Activated T-helper 2 cell treated with anti-CD3 and anti-CD28 coated beads, Interferon-gamma antibody, Interleukin-2, Interleukin-4, amounts not matched to agents 10 μg/mL and 5 μg/mL and 100 μg/mL, durations not matched to agents 14 hours and 24 hours and 36 hours (primary cell): Measurements from ENCODE around the gene ZNF581. TPM values are rescaled to one million over a fixed set of nuclear protein-coding genes. Genes with fewer than 3 reads are reported as not detected.
A peak's percentile ranks its signal among the peaks of the same experiment; 100 is the strongest.

Experiments
- DNase-seq: peaks from one replicate; pipeline ENCODE4 v3.0.0; 2021; ENCODE audit warnings: low spot score
- H3K27ac Mint-ChIP-seq: one replicate; pipeline ENCODE4 v1.8.0; 2021; ENCODE audit warnings: mixed read lengths
- H3K27me3 Mint-ChIP-seq: one replicate; pipeline ENCODE4 v1.8.0; 2021; ENCODE audit warnings: low read depth, mixed read lengths
- H3K36me3 Mint-ChIP-seq: one replicate; pipeline ENCODE4 v1.8.0; 2021; ENCODE audit warnings: low read depth, mixed read lengths
- H3K4me1 Mint-ChIP-seq: one replicate; pipeline ENCODE4 v1.8.0; 2021; ENCODE audit warnings: low read depth, mixed read lengths
- H3K4me3 Mint-ChIP-seq: one replicate; pipeline ENCODE4 v1.8.0; 2021; ENCODE audit warnings: low read depth, mild to moderate bottlenecking, moderate library complexity, mixed read lengths
- H3K9me3 Mint-ChIP-seq: one replicate; pipeline ENCODE4 v1.8.0; 2021; ENCODE audit warnings: mixed read lengths
- intact Hi-C: fragments of 100-400 bp; cut with micrococcal nuclease; formaldehyde crosslinking; loops from one replicate; pipeline ENCODE4 v1.15.1; 2023
- total RNA-seq: library from RNA; stranded (reverse); gene quantifications from 2 replicates; pipeline ENCODE4 v1.2.3, GENCODE V29; 2022

Gene ZNF581
- total RNA-seq, 1 donor from 2014 or later, result 26.6 TPM

- no peaks in the 10 kb centered on the region for H3K9me3 Mint-ChIP-seq
- intact Hi-C loops, result loop anchor here (5.0 to 10.0 kb wide), 3 partner anchors 37 to 385 kb away; partner anchors contain the start of genes EPN1, PPP6R1 and RPL28
- H3K4me3 Mint-ChIP-seq, result peak overlapping the region; percentile 78
- H3K36me3 Mint-ChIP-seq, result peaks cover 66% of the 10 kb centered on the region
- H3K27me3 Mint-ChIP-seq, result no peaks in the 10 kb centered on the region
- peak; percentile 63 for DNase-seq
- H3K4me1 Mint-ChIP-seq, result peaks cover 45% of the 10 kb centered on the region
- peak overlapping the region; percentile 84 for H3K27ac Mint-ChIP-seq
Observed at GRCh38 chr19:55640043-55640576, 3.3 kb upstream of the ZNF581 start.

- Mint-ChIP-seq H3K36me3 (peaks cover 67% of the 10 kb centered on the region), H3K9me3 (no peaks in the 10 kb centered on the region), H3K4me1 (peaks cover 46% of the 10 kb centered on the region), H3K27me3 (no peaks in the 10 kb centered on the region), H3K27ac (peak within 1 kb of the TSS; percentile 95), H3K4me3 (peak within 1 kb of the TSS; percentile 99)
- DNase-seq, result peak; percentile 51
- intact Hi-C loops, result loop anchor here (5.0 to 10.0 kb wide), 3 partner anchors 36 to 386 kb away; partner anchors contain the start of genes EPN1, PPP6R1 and RPL28
Observed at GRCh38 chr19:55640577-55641425, 2.6 kb upstream of the ZNF581 start, which contains the start of gene ZNF580. ZNF580 (plus strand) TSS chr19:55641002; CDS start chr19:55642509, 1,507 bp downstream.

- peaks cover 62% of the 10 kb centered on the region for H3K36me3 Mint-ChIP-seq
- H3K9me3 Mint-ChIP-seq, result no peaks in the 10 kb centered on the region
- H3K27ac Mint-ChIP-seq, result peak overlapping the region; percentile 95
- peak; percentile 25 for DNase-seq
- peak overlapping the region; percentile 99 for H3K4me3 Mint-ChIP-seq
- intact Hi-C loops, result loop anchor here (5.0 to 10.0 kb wide), 3 partner anchors 36 to 387 kb away; partner anchors contain the start of genes EPN1, PPP6R1 and RPL28
- H3K4me1 Mint-ChIP-seq, result peaks cover 38% of the 10 kb centered on the region
- no peaks in the 10 kb centered on the region for H3K27me3 Mint-ChIP-seq
Observed at GRCh38 chr19:55641426-55642152, 1.9 kb upstream of the ZNF581 start.

GRCh38 chr19:55642153-55643002, 1.1 kb upstream of the ZNF581 start:
- Mint-ChIP-seq H3K36me3 (peaks cover 66% of the 10 kb centered on the region), H3K27me3 (no peaks in the 10 kb centered on the region), H3K9me3 (no peaks in the 10 kb centered on the region), H3K4me1 (peaks cover 39% of the 10 kb centered on the region), H3K27ac (peak overlapping the region; percentile 97), H3K4me3 (peak overlapping the region; percentile 99)
- DNase-seq, result no peak
- intact Hi-C loops, result loop anchor here (1.0 to 10.0 kb wide), 6 partner anchors 7 to 388 kb away; partner anchors contain the start of genes EPN1, FIZ1, PPP6R1 and RPL28

GRCh38 chr19:55643887-55644176, 383 bp downstream of the ZNF581 start:
- intact Hi-C loops, result loop anchor here (1.0 to 10.0 kb wide), 6 partner anchors 9 to 389 kb away; partner anchors contain the start of genes EPN1, FIZ1, PPP6R1 and RPL28
- DNase-seq, result no peak
- H3K4me1 Mint-ChIP-seq, result peaks cover 36% of the 10 kb centered on the region
- H3K36me3 Mint-ChIP-seq, result peaks cover 58% of the 10 kb centered on the region
- peak overlapping the region; percentile 92 for H3K27ac Mint-ChIP-seq
- peak overlapping the region; percentile 92 for H3K4me3 Mint-ChIP-seq
- no peaks in the 10 kb centered on the region for H3K27me3 Mint-ChIP-seq
- H3K9me3 Mint-ChIP-seq, result no peaks in the 10 kb centered on the region

DNA sequence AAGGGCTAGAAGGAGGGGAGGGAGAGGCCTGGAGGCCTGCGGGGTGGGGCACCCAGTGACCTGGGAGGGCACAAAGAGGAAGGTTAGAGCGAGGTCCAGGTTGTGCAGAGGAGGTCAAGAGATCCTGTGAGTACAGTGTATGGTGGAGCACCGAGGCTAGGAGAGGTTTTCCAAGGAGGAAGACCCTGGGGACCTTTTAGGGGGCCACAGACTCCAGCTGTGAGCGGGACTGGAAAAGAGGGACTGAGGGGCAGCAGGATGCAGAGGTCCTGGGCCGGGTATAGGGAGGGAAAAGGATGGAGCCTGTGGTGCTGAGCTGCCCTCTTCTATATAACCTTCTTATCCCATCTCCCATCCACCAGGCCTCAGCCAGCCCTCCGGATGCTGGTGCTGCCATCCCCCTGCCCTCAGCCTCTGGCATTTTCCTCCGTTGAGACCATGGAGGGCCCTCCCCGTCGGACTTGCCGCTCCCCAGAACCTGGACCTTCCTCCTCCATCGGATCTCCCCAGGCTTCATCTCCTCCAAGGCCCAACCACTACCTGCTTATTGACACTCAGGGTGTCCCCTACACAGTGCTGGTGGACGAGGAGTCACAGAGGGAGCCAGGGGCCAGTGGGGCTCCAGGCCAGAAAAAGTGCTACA, 863 bp downstream of the ZNF581 start:
- peak overlapping the region; percentile 92 for H3K4me3 Mint-ChIP-seq
- H3K9me3 Mint-ChIP-seq, result no peaks in the 10 kb centered on the region
- no peak for DNase-seq
- H3K27me3 Mint-ChIP-seq, result no peaks in the 10 kb centered on the region
- peaks cover 34% of the 10 kb centered on the region for H3K4me1 Mint-ChIP-seq
- intact Hi-C loops, result loop anchor here (5.0 to 10.0 kb wide), 3 partner anchors 33 to 390 kb away; partner anchors contain the start of genes EPN1, PPP6R1 and RPL28
- peak overlapping the region; percentile 92 for H3K27ac Mint-ChIP-seq
- H3K36me3 Mint-ChIP-seq, result peaks cover 54% of the 10 kb centered on the region

GRCh38 chr19:55644842-55645511, 1.5 kb downstream of the ZNF581 start:
- intact Hi-C loops, result loop anchor here (5.0 to 10.0 kb wide), 3 partner anchors 32 to 390 kb away; partner anchors contain the start of genes EPN1, PPP6R1 and RPL28
- Mint-ChIP-seq H3K9me3 (no peaks in the 10 kb centered on the region), H3K4me3 (peak overlapping the region; percentile 92), H3K4me1 (peaks cover 39% of the 10 kb centered on the region), H3K27ac (peak overlapping the region; percentile 92), H3K36me3 (peaks cover 52% of the 10 kb centered on the region), H3K27me3 (no peaks in the 10 kb centered on the region)
- DNase-seq, result no peak

- no peak for DNase-seq
- H3K27me3 Mint-ChIP-seq, result no peaks in the 10 kb centered on the region
- intact Hi-C loops, result loop anchor here (10.0 kb wide), 1 partner anchor 391 kb away; the partner anchor contains the start of gene PPP6R1
- peaks cover 47% of the 10 kb centered on the region for H3K36me3 Mint-ChIP-seq
- no peaks in the 10 kb centered on the region for H3K9me3 Mint-ChIP-seq
- H3K4me3 Mint-ChIP-seq, result peak overlapping the region; percentile 64
- H3K4me1 Mint-ChIP-seq, result peaks cover 36% of the 10 kb centered on the region
- no peak overlapping the region for H3K27ac Mint-ChIP-seq
Observed at GRCh38 chr19:55645512-55645881, 2.0 kb downstream of the ZNF581 start.

- DNase-seq, result no peak
- no peaks in the 10 kb centered on the region for H3K27me3 Mint-ChIP-seq
- peaks cover 34% of the 10 kb centered on the region for H3K4me1 Mint-ChIP-seq
- H3K4me3 Mint-ChIP-seq, result peak overlapping the region; percentile 78
- intact Hi-C loops, result loop anchor here (10.0 kb wide), 1 partner anchor 392 kb away; the partner anchor contains the start of gene PPP6R1
- H3K36me3 Mint-ChIP-seq, result peaks cover 43% of the 10 kb centered on the region
- peak overlapping the region; percentile 62 for H3K27ac Mint-ChIP-seq
- H3K9me3 Mint-ChIP-seq, result no peaks in the 10 kb centered on the region
Observed at GRCh38 chr19:55646889-55647731, 3.7 kb downstream of the ZNF581 start.

DNA sequence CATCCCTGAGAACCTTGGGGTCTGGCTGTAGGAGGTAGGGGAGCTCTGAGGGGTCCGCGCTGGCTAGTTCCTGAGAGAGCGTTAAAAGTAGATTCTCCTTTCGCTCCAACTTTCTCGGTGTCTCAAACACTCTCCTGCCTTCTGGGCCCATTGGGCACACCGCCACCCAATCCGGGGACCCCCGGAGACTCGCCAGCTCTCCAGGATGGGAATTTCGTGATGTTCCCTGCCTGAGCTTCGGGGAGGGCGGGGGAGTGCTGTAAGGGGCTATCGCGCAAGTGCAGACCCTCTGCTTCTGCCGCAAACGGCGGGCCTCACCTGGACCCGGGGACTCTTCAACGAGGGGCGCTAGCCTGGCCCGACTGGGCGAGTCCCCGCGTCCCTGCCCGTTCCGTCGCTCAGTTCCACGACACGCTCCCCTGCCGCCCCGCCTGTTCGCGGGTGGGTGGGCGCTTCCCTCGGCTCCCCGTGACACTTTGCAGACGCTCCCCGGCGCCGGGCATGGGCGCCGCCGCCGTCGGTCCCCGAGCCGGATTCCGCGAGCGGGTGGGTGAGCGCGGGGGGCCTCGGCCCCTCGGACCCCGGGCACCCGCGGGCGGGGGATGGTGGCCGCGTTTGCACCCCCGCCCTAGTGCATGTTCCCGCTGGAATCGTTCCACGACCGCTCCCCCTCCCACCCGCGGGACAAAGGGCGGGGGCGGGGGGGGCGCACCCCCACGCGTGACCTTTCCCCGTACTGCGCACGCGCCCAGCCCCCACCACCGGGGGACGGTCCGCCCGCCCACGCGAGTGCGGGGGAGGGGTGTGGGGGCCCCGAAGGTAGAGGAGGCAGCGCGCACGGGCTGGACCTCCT, 4.5 kb downstream of the ZNF581 start, which contains the start of gene CCDC106:
TSS of gene CCDC106 (plus strand) at position 481 of the 853 bp plus-strand sequence. CDS start 835 bp downstream, outside the sequence.
- Mint-ChIP-seq H3K27ac (peak within 1 kb of the TSS; percentile 78), H3K27me3 (no peaks in the 10 kb centered on the region), H3K36me3 (peaks cover 42% of the 10 kb centered on the region), H3K4me1 (peaks cover 31% of the 10 kb centered on the region), H3K9me3 (no peaks in the 10 kb centered on the region), H3K4me3 (peak within 1 kb of the TSS; percentile 79)
- peak; percentile 34 for DNase-seq
- intact Hi-C loops, result loop anchor here (10.0 kb wide), 1 partner anchor 393 kb away; the partner anchor contains the start of gene PPP6R1
